Fibroblast of mammary gland (primary cell): ENCODE results near the gene PLEKHN1.

Source experiments
- DNase-seq: peaks from one replicate; pipeline ENCODE4 v3.0.0-alpha.2; 2010; ENCODE audit warnings: low read depth
- H3K4me3 ChIP-seq: 2 replicates; pipeline ENCODE4 v1.5.1; 2011; ENCODE audit warnings: low read depth, mild to moderate bottlenecking, low read length, moderate library complexity; ENCODE audit not compliant: control insufficient read depth
- TF ChIP-seq, protein P1 (sequence below): conservative IDR thresholded peaks from 2 replicates; pipeline ENCODE4 v1.5.1; 2011; ENCODE audit warnings: low read depth, low read length, inconsistent platforms; ENCODE audit not compliant: control insufficient read depth, insufficient read depth

The PLEKHN1 gene

DNA sequence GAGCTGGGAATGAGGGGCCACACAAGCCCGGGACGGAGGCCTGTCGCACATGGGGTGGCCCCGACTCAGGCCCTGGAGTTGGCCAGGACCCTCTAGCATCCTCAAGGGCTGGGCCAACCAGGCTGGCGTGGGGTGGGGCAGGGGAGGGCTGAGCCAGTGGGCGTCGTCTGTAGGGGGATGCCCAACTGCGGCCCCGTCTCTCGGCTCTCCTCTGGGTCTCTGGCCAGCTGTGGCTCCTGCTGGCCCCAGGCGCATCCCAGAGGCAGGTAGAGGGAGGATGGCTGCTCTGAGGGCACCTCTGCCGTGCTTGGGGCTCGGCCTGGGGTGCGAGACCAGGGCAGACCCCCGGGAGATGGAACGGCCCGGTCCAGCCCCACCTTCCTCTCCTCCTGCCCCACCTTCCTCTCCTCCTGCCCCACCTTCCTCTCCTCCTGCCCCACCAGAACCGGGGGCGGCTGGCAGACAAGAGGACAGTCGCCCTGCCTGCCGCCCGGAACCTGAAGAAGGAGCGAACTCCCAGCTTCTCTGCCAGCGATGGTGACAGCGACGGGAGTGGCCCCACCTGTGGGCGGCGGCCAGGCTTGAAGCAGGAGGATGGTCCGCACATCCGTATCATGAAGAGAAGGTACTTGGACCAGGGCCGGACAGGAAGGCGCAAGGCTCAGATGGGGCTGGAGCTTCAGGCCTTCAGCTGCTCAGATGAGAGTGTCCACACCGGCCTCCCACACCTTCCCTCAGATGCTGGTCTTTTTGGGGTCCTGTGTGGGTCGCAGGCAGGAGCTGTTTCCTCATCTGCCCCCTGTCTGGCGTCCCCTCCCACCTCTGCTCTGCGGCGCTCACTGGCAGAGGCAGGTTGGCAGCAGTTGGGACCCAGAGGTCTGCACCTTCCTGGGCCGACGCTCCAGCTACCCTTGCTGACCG, 36.3 kb upstream of the PLEKHN1 start:
- no peak for DNase-seq
- TF ChIP-seq, protein P1, sequence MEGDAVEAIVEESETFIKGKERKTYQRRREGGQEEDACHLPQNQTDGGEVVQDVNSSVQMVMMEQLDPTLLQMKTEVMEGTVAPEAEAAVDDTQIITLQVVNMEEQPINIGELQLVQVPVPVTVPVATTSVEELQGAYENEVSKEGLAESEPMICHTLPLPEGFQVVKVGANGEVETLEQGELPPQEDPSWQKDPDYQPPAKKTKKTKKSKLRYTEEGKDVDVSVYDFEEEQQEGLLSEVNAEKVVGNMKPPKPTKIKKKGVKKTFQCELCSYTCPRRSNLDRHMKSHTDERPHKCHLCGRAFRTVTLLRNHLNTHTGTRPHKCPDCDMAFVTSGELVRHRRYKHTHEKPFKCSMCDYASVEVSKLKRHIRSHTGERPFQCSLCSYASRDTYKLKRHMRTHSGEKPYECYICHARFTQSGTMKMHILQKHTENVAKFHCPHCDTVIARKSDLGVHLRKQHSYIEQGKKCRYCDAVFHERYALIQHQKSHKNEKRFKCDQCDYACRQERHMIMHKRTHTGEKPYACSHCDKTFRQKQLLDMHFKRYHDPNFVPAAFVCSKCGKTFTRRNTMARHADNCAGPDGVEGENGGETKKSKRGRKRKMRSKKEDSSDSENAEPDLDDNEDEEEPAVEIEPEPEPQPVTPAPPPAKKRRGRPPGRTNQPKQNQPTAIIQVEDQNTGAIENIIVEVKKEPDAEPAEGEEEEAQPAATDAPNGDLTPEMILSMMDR = no peak
- H3K4me3 ChIP-seq = no peak overlapping the region

DNA sequence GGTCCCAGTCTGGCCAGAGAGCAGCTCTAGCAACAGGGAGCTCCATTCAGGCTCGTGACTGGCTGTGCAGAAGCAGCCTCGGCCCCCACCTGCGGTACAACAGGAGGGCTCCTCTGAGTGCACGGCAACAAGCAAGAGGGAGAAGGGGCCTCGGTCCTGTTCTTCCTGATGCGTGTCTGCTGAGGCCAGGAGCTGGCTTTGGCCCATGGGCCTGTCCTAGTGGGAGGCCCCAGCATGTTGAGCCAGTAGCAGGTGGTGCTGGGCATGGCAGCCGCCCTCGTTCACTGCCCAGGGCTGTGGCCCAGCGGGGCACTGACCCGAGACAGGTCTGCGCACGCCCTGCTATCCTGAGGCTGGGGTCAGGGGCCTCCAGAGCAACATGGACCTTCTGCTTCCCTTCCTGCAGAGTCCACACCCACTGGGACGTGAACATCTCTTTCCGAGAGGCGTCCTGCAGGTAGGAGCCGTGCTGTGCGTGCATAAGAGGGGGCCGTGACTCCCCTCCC, 35.6 kb upstream of the PLEKHN1 start:
- TF ChIP-seq, protein P1 = no peak
- DNase-seq = no peak
- H3K4me3 ChIP-seq = no peak overlapping the region

DNA sequence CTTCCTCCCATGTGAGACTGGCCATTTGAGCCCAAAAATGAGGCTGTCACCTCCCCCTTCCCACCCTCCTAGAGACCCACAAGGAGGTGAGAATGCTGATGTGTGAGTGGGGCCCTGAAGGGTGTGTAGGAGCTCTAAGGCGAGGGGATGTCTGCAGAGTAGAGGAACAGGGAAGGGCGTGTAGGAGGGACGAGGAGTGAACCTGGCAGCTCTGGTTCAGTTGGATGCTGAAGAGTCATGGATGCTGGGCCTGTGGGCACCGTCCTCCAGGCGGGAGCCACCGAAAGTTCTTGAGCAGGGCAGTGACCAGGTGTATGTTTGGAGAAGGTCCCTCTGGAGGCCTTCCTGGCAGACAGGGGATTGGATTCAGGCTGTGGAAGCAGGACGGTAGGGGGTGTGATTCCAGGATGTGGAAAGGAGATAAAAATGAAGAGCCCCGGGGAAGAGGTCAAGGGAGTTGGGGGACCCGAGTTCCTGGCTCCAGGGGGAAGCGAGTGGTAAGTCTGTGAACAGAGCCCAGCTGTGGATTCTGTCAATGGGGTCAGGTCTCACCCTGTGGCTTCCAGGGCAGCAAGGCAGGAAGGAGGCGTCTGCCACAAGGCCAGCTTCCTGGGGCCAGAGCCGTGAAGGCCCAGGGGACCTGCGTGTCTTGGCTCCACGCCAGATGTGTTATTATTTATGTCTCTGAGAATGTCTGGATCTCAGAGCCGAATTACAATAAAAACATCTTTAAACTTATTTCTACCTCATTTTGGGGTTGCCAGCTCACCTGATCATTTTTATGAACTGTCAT, 34.7 kb upstream of the PLEKHN1 start:
- TF ChIP-seq, protein P1 = no peak
- no peak for DNase-seq
- H3K4me3 ChIP-seq = no peak overlapping the region

DNA sequence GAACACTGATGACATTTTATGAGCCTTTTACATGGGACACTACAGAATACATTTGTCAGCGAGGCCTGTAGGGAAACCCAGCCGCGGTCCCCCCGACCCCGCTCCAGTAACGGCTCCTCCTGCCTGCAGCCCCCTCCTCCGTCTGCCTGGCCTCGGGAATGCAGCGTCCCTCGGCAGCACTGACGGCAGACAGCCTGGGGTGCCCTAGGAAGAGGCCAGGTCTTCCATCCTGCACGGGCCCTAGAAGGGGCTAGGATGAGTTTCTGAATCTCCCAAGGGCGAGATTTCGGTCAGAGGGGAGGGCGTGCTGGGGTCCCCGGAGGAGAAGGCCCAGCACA, 34.1 kb upstream of the PLEKHN1 start:
- no peak overlapping the region for H3K4me3 ChIP-seq
- no peak for DNase-seq
- TF ChIP-seq, protein P1 = no peak

DNA sequence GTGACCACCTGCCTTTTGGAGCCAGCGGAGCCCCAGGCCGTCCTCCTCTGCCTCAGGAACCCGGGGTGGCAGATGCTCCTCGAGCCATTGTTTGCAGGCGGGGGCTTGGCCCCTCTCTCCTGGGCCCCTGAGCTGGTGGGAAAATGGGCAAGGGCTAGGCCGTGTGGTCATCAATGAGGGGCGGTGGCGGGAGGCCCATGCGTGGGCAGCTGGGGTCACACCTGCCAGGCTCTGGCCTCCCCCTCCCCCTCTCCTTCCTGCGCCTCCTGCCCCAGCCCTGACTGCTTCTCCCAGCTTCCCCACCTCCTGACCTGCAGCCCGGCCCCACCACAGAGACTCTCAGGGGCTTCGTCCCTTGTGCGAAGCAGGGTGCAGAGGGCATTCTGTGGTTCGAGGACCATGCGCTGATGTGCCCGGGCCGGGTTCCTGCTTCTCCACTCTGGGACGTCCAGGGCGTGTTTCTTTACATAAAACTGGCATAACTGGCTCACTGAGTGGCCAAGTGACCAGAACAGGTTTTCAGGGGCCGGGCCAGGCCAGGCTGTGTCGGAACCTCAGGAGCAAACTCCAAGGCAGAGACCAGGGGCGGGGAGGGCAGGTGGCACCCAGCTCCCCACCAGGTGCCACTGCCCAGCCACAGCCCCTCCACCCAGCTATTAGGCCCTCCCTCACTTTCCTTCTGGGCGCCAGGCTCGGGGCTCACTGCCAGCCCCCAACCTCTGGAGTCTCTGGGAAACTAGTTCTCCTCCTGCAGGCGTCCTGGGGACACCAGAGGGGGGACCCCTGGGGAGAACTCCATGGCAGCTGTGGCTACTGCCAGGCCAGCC, 33.3 kb upstream of the PLEKHN1 start:
- TF ChIP-seq, protein P1 = no peak
- DNase-seq = no peak
- no peak overlapping the region for H3K4me3 ChIP-seq

DNA sequence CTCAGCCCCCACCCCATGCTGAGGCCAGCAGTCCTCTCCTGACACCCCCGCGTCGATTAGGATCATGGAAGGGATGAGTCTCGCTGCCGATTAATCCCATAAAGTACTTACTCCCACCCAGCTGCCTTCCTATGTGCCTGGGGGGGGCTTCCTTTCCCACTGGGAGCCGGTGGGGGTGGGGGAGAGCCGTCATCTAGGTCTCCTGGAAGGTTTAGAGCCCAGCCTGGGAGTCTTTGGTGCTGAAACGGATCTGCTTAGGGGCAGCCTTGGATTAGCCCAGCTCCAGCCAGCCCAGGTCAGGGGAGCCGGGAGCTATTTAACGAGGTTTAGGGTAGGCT, 32.7 kb upstream of the PLEKHN1 start:
- no peak overlapping the region for H3K4me3 ChIP-seq
- TF ChIP-seq, protein P1 = no peak
- no peak for DNase-seq
